GM19025 (cell line): ENCODE data around the gene SH3PXD2A.

Source experiments
- ATAC-seq: cut with Tn5 transposase; IDR thresholded peaks from one replicate; pipeline ENCODE4 v1.9.1; 2021; ENCODE audit warnings: mild to moderate bottlenecking, low read depth, moderate library complexity; ENCODE audit not compliant: unreplicated experiment

SH3PXD2A gene

GRCh38 chr10:103835096-103836050 is 20.0 kb downstream of the SH3PXD2A start:
- no peak for ATAC-seq

GRCh38 chr10:103834436-103835095 is 20.8 kb downstream of the SH3PXD2A start:
- ATAC-seq, result no peak

- ATAC-seq, result no peak
Observed at GRCh38 chr10:103833731-103834365, 21.5 kb downstream of the SH3PXD2A start.

DNA sequence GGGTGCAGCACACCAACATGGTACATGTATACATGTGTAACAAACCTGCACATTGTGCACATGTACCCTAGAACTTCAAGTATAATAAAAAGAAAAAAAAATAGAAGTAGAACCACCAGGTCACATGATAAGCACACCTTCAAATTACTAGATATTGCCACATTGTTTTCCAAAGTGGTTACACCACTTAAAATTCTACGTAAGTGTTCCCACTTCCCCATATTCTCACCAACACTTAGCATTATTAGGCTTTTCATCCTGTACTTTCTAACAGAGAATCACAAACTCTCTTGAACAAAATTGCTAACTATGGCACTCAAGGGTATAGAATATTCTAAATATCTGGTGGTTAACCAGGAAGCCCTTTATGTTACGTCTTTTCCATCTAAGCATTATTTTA is 22.6 kb downstream of the SH3PXD2A start:
- no peak for ATAC-seq

GRCh38 chr10:103829838-103830465 is 25.4 kb downstream of the SH3PXD2A start:
- ATAC-seq, result no peak

GRCh38 chr10:103829278-103829677 is 26.1 kb downstream of the SH3PXD2A start:
- ATAC-seq, result no peak

DNA sequence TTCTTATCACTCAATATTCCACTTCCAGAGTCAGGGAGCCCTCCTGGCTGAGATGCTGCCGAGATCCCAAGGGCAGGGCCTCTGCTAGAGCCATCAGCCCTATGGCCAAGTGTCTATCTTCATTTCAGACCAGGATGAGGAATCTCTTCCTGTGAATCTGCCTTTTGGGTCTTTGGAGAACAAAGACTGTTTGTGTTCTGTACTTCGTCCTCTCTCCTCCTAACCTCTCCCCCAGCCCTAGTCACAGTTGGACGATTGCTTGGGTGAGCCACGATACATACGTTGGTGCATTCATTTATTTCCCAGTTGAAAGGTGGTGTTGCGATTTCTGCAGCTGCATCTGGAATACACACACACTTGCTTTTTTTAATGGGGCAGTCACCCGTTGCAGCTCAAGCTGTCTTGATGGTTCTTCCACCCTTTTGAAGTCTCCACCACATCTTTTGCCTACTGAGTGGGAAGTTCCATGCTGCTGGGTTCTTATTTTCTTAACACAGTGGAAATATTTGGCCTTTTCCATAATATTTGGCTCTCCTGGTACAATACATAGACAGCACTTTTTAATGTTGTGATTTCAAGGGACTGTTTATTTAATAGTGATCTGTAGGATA is 26.7 kb downstream of the SH3PXD2A start:
- no peak for ATAC-seq

GRCh38 chr10:103828107-103828506 is 27.3 kb downstream of the SH3PXD2A start:
- no peak for ATAC-seq

DNA sequence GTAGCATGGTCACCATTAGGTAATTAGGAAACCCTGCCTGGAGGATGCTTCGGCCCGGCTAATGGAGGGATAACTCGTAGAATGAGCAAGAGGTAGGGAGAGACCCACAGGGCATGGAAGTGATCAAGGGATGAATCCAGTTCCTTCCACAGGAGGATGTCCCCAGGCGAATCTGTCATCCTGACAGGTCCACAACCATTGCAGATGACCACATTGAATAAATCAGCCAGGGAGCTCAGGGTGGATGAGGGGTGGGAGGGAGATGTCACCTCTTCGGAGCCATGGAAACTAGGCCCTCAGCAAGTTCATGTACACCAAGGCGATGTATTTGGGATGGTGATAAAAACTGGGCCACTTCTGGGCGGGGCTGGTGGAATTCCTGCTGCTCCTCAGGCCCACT is 28.5 kb downstream of the SH3PXD2A start:
- ATAC-seq, result no peak

DNA sequence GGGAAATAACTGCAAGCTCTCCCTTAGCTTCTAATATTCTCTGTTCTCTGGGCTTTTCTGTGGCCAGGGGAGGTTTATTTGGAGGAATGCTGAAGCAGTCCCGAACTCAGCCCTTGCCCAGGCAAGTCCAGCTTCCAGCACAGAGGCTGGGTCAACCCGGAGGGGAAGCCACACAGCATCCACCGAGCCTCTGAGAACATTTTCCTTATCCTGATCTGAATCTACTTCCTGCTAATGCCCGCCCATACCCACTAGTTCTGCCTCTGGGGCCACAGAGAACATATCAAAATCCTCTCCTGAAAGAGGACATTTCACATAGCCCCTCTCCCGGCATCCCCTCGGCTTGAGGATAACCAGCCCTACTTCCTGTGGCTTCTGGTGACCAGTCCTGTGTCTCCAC is 31.1 kb downstream of the SH3PXD2A start:
- no peak for ATAC-seq

DNA sequence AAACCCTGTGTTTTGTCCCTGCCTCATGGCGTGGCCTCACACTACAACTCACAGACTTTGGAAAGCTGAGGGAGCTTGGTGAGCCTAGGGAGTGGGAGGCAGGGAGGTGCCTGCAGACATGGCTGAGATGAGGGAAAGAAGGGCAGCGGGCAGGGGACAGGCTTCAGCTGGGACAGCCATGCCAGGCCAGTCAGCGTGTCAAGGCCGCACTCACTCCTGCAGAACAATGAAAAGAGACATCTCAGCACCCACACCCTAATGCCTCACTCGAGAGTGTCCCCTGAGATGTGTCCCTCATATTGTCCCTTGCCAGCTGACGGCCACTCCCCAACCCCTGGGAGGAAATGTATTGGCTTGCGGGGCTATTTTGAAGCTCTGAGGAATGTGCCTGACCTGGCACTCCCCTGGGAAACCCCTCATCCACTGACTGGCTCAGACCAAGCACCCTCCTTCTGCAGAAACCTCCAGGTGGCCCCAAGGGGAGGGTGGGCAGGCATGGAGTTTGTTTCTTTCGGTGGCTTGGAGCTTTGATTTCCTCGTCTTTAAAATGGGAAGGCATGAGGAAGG is 31.6 kb downstream of the SH3PXD2A start:
- ATAC-seq, result no peak

GRCh38 chr10:103822800-103823199 is 32.6 kb downstream of the SH3PXD2A start:
- no peak for ATAC-seq

DNA sequence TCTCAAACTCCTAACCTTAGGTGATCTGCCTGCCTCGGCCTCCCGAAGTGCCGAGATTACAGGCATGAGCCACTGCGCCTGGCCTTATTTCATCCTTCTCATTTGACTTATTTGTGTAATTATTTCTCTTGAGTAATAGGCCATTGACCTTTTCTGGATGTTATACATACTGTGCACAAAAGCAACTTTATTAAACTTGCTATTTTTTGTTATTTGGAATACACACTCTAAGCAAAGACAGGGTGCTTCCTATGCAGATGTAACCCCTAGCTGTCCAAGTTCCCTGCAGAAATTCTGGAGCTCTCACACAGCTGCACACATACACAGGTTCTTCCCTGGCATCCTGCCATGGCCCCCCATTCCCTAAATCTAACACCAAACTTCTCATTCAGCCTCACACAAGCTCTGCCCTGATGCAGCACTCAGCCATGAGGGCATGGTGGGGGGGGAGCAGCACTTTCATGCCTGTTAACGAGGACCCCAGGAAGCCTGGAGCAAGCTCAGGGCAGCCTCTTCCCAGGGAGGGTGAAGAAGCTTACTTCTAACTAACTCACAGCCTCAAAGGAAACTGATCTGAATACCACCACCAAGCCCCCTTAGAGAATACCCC is 33.2 kb downstream of the SH3PXD2A start:
- ATAC-seq, result no peak

- no peak for ATAC-seq
Observed at GRCh38 chr10:103820101-103821062, 35.0 kb downstream of the SH3PXD2A start.

- no peak for ATAC-seq
Observed at GRCh38 chr10:103819493-103819892, 35.9 kb downstream of the SH3PXD2A start.

DNA sequence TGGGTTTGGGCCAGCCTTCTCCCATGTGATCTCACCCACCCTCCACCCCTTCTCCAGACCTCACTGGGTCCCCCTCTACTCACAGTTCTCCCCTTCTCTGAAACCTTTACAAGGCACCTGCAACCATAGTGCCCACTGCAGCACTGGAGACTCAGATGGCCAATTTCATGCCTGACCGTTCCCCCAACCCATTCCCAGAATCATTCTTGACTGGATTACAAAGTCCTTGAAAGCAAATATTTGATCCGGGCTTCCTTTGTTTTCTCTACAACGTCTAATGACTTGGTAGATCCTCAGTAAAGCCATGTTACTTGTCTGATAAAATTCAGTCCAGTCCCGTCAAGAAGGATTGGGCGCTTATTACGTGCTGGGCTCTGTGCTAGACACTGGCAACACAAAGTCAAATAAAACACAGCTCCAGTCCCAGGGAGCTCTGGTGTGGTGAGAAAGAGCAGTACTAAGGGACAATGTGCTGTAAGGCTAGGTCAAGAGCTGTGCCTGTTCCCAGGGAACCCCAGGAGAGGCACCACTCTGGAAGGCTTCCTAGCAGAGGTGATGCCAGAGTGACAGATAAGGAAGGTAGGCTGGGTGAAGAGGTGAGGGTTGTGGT is 36.5 kb downstream of the SH3PXD2A start:
- ATAC-seq, result no peak

- ATAC-seq, result no peak
Observed at GRCh38 chr10:103818105-103818504, 37.3 kb downstream of the SH3PXD2A start.

DNA sequence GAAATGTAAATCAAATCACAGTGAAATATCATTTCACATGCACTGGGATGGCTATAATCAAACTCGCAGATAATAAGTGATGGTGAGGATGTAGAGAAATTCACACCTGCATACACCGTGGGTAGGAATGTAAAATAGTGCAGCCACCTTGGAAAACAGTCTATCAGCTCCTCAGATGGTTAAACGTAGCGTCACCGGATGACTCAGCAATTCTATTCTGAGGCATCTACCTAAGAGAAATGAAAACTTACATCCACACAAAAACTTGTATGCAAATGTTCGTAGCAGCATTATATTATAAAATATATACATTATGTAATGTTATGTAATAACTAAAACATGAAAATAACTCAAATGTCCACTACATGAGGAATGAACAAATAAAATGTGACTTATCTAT is 38.9 kb downstream of the SH3PXD2A start:
- ATAC-seq, result no peak
